GM12878 (cell line): ENCODE data around the gene B9D1. TPM values are rescaled to one million over a fixed set of nuclear protein-coding genes. Genes with fewer than 3 reads are reported as not detected.
A peak's percentile ranks its signal among the peaks of the same experiment; 100 is the strongest.

Source experiments
- CHD4 ChIP-seq: fragments of 200-600 bp; sonication (generic); IDR thresholded peaks from 2 replicates; pipeline ENCODE4 v1.6.1; 2016; ENCODE audit warnings: mild to moderate bottlenecking
- HDAC2 ChIP-seq: fragments of 200-600 bp; sonication (generic); IDR thresholded peaks from 2 replicates; pipeline ENCODE4 v1.6.1; 2017
- IKZF1 ChIP-seq: fragments of 450-650 bp; conservative IDR thresholded peaks from 2 replicates; pipeline ENCODE4 v1.6.1; 2017; ENCODE audit warnings: antibody characterized with exemption, mild to moderate bottlenecking
- NFIC ChIP-seq: IDR thresholded peaks from 2 replicates; pipeline ENCODE4 v1.6.1; 2012; ENCODE audit warnings: low read depth, mild to moderate bottlenecking, inconsistent platforms, low read length, moderate library complexity
- PAX5 ChIP-seq: IDR thresholded peaks from 2 replicates; pipeline ENCODE4 v1.6.1; 2011; ENCODE audit warnings: low read depth, low read length, borderline replicate concordance
- SMARCA5 ChIP-seq: fragments of 450-650 bp; IDR thresholded peaks from 2 replicates; pipeline ENCODE4 v1.6.1; 2017; ENCODE audit warnings: mild to moderate bottlenecking
- SMC3 ChIP-seq: IDR thresholded peaks from 2 replicates; pipeline ENCODE4 v1.6.1; 2011; ENCODE audit warnings: low read length, improper control_type of control experiment, borderline replicate concordance
- polyA plus RNA-seq, 11 experiments: library from polyadenylated mRNA; depleted of rRNA in 4 of 11; unstranded in 6 of 11; stranded (reverse) in 5 of 11; fragments of >200 nt; fragmentation: Nextera tagmentation in 4 of 11; fragmentation: Illumina TruSeq in 1 of 11; extraction: Ambion mirVana in 4 of 11; extraction: Trizol in 1 of 11; gene quantifications; 1 replicate in 1 of 11; 2 replicates in 10 of 11; pipeline versions ENCODE4 v1.2.1 to v1.2.3, GENCODE V29; 2011 to 2016; ENCODE audit warnings: inconsistent platforms in 2 of 11, missing spikeins in 2 of 11, low read depth in 1 of 11
- total RNA-seq, 4 experiments: library from RNA; depleted of rRNA in 3 of 4; stranded (reverse); fragments of >200 nt in 3 of 4; fragmentation: Illumina TruSeq in 1 of 4; extraction: Trizol in 1 of 4; gene quantifications; 2 replicates each; pipeline versions ENCODE4 v1.2.1 to v1.2.3, GENCODE V29; 2013 to 2021
- TF ChIP-seq, protein P1 (sequence below): fragments of 450-650 bp; IDR thresholded peaks from 2 replicates; pipeline ENCODE4 v1.6.1; 2016; ENCODE audit warnings: mild to moderate bottlenecking, moderate library complexity, borderline replicate concordance
- TF ChIP-seq, protein P2 (sequence below): IDR thresholded peaks from 2 replicates; pipeline ENCODE4 v1.6.1; 2012; ENCODE audit warnings: low read depth, low read length, improper control_type of control experiment

The B9D1 gene
- total and polyA plus RNA-seq, 10 of the 15 experiments (the other 5 are each of a cell fraction or from before 2014, with no cell fraction given) = 5.9 to 18.3 (median 9.8) TPM

DNA sequence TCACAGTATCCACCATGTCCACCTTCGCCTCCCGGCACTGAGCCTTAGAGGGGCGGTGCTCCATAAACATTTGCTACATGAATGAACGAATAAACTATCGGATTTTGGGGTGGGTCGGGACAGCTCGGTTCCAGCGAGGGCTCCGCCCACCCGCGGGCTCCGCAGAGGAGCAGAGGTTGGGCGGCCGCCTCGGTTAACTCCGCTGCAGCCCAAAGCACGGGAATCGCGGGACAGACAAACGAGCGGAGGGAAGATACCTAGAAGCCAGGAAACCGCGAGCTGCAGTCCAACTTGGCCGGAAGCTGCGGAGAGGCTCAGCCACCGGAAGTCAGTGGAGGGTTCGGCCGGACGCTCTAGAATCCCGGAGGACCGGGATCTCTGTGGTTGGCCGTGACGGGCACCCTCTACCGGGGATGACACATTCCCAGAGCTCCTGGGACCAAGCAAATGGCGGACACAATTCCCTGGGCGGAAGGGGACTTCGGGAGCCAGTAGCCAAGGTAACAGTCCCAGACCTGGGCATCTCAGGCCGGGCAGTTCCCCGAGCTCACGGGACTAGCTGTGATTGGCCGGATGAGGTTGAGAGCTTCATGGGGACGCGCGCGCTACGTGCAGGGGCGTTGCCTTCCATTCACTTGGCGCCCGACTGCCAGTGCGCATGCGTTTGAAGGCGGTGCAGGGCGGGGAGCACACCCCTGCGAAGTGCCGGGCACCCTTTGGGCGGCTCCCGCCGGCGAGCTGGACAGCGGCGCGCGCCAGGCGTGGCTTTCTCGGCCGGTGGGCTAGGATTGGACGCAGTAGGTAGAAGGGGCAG lies 15.3 kb upstream of the B9D1 start (continued):
- TF ChIP-seq, protein P1, sequence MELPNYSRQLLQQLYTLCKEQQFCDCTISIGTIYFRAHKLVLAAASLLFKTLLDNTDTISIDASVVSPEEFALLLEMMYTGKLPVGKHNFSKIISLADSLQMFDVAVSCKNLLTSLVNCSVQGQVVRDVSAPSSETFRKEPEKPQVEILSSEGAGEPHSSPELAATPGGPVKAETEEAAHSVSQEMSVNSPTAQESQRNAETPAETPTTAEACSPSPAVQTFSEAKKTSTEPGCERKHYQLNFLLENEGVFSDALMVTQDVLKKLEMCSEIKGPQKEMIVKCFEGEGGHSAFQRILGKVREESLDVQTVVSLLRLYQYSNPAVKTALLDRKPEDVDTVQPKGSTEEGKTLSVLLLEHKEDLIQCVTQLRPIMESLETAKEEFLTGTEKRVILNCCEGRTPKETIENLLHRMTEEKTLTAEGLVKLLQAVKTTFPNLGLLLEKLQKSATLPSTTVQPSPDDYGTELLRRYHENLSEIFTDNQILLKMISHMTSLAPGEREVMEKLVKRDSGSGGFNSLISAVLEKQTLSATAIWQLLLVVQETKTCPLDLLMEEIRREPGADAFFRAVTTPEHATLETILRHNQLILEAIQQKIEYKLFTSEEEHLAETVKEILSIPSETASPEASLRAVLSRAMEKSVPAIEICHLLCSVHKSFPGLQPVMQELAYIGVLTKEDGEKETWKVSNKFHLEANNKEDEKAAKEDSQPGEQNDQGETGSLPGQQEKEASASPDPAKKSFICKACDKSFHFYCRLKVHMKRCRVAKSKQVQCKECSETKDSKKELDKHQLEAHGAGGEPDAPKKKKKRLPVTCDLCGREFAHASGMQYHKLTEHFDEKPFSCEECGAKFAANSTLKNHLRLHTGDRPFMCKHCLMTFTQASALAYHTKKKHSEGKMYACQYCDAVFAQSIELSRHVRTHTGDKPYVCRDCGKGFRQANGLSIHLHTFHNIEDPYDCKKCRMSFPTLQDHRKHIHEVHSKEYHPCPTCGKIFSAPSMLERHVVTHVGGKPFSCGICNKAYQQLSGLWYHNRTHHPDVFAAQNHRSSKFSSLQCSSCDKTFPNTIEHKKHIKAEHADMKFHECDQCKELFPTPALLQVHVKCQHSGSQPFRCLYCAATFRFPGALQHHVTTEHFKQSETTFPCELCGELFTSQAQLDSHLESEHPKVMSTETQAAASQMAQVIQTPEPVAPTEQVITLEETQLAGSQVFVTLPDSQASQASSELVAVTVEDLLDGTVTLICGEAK = peak; percentile 95
- TF ChIP-seq HDAC2 = no peak
- TF ChIP-seq NFIC = no peak; the same call in 1 of the 2 replicates
- peak; percentile 34; the same call in 1 of the 2 replicates for TF ChIP-seq PAX5
- peak; percentile 90 for TF ChIP-seq IKZF1
- TF ChIP-seq, protein P2, sequence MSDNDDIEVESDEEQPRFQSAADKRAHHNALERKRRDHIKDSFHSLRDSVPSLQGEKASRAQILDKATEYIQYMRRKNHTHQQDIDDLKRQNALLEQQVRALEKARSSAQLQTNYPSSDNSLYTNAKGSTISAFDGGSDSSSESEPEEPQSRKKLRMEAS = 0 out of 2 replicates have a peak, but pooled peaks have one; percentile 47
- TF ChIP-seq SMC3 = no peak
- TF ChIP-seq CHD4 = no peak
- TF ChIP-seq SMARCA5 = no peak
